PC-9 (cell line): ENCODE measurements around the gene SLC9A3.

Experiments
- CTCF ChIP-seq: fragments of 200-600 bp; sonication (generic); conservative IDR thresholded peaks from 2 replicates; pipeline ENCODE4 v1.6.1; 2017; ENCODE audit warnings: mixed run types, antibody characterized with exemption, mild to moderate bottlenecking, moderate library complexity
- EZH2 ChIP-seq: fragments of 200-600 bp; sonication (generic); IDR thresholded peaks from 2 replicates; pipeline ENCODE4 v1.8.0; 2017; ENCODE audit warnings: antibody characterized with exemption, low read depth

DNA sequence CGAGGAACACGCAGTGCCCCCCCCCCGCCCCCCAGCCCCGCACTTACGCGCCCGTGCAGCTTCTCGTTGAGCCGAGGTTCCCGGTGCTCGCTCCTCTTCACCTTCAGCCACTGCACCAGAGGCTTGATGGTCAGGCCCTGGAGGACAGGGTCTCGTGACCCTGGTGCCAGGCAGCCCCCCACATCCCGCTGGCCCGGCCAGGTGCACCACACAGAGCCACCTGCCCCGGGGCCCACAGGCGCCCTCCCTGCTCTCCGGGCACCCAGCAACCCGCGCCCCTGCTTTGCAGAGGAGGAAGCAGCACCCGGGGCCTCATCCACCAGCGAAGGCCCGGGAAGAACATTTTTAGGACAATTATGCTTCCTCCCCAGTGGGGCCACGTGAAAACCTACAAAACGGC lies 42.2 kb downstream of the SLC9A3 start:
- TF ChIP-seq EZH2 (no peak), CTCF (no peak)
